HepG2 (cell line): Measurements from ENCODE around the gene PIANP. TPM values are rescaled to one million over a fixed set of nuclear protein-coding genes. Genes with fewer than 3 reads are reported as not detected.

Source experiments
- ATAC-seq: fragments of 200-7000 bp; cut with Tn5 transposase; 3 replicates; pipeline ENCODE4 v1.9.1; 2020; ENCODE audit warnings: mild to moderate bottlenecking, moderate library complexity
- BruUV-seq: library from RNA; stranded (reverse); fragments of 400-500 nt; replicated peaks from 2 replicates; lab custom pipeline; 2021; lab: Mats Ljungman, UMichigan
- CTCF ChIA-PET: fragments of 300-600 bp; formaldehyde crosslinking; extraction: SDS; loops from one replicate; lab custom pipeline; 2021; ENCODE audit warnings: low total read pairs, inconsistent platforms, low intra/inter-chr PET ratio; lab: Yijun Ruan, JAX
- POLR2A ChIA-PET: fragments of 350-600 bp; sonication (Branson Sonifier 250); formaldehyde crosslinking; loops from one replicate; lab custom pipeline; 2020; ENCODE audit warnings: antibody characterized with exemption, inconsistent platforms; lab: Yijun Ruan, JAX
- DNase-seq: peaks from one replicate; pipeline ENCODE4 v3.0.0-alpha.2; 2015; ENCODE audit warnings: low spot score
- FAIRE-seq: peaks from 3 replicates; lab custom pipeline; 2011; peaks lifted over from hg19 to GRCh38; lab: Jason Lieb, UNC
- H2AFZ ChIP-seq: one replicate; pipeline ENCODE4 v1.6.1; 2011; ENCODE audit warnings: low read length, inconsistent platforms
- H3K27ac ChIP-seq: fragments of 300-600 bp; 3 replicates; pipeline ENCODE4 v1.8.0; 2011; ENCODE audit warnings: mixed run types, mild to moderate bottlenecking, mixed read lengths, low read length, inconsistent platforms; ENCODE audit not compliant: insufficient read depth; ENCODE audit errors: extremely low read length
- H3K27me3 ChIP-seq, 2 experiments: fragments of 200-600 bp in 1 of 2; 2 replicates in 1 of 2; 3 replicates in 1 of 2; pipeline versions ENCODE4 v1.6.0 to v1.8.0; 2011; ENCODE audit warnings: low read length in 2 of 2, mild to moderate bottlenecking in 2 of 2, moderate library complexity in 2 of 2, inconsistent platforms in 1 of 2; ENCODE audit not compliant: insufficient read depth in 2 of 2, control insufficient read depth in 1 of 2
- H3K36me3 ChIP-seq, 2 experiments: fragments of 200-600 bp in 1 of 2; replicated peaks in 1 of 2; 2 replicates in 1 of 2; 3 replicates in 1 of 2; pipeline versions ENCODE4 v1.5.1 to v1.8.0; 2011; ENCODE audit warnings: low read length in 2 of 2, inconsistent platforms in 1 of 2; ENCODE audit not compliant: insufficient read depth in 2 of 2, control insufficient read depth in 1 of 2
- H3K4me1 ChIP-seq: 2 replicates; pipeline ENCODE4 v1.5.1; 2012; ENCODE audit warnings: low read length, inconsistent platforms; ENCODE audit not compliant: insufficient read depth
- H3K4me2 ChIP-seq: 2 replicates; pipeline ENCODE4 v1.6.0; 2011; ENCODE audit warnings: low read depth, low read length, inconsistent platforms
- H3K4me3 ChIP-seq, 3 experiments: fragments of 200-600 bp in 1 of 3; sonication (generic), shearing (Covaris generic) in 1 of 3; replicated peaks in 1 of 3; 2 replicates each; pipeline ENCODE4 v1.5.1; 2011 to 2016; ENCODE audit warnings: low read length in 3 of 3, inconsistent platforms in 2 of 3, low read depth in 2 of 3, mild to moderate bottlenecking in 2 of 3, control low read depth in 1 of 3, mixed read lengths in 1 of 3; ENCODE audit not compliant: insufficient read depth in 1 of 3
- H3K79me2 ChIP-seq: one replicate; pipeline ENCODE4 v1.6.1; 2011; ENCODE audit warnings: low read length, inconsistent platforms; ENCODE audit not compliant: insufficient read depth
- H3K9ac ChIP-seq: 2 replicates; pipeline ENCODE4 v1.6.0; 2011; ENCODE audit warnings: mild to moderate bottlenecking, low read depth, low read length, inconsistent platforms; ENCODE audit not compliant: insufficient read depth
- H3K9me3 ChIP-seq: 2 replicates; pipeline ENCODE4 v1.5.1; 2012; ENCODE audit warnings: mild to moderate bottlenecking, low read length
- H4K20me1 ChIP-seq: 2 replicates; pipeline ENCODE4 v1.6.0; 2011; ENCODE audit warnings: inconsistent platforms, mild to moderate bottlenecking, low read length, moderate library complexity; ENCODE audit not compliant: insufficient read depth
- ATF7 ChIP-seq, 2 experiments: fragments of 450-650 bp in 1 of 2; sonication (generic) in 1 of 2; formaldehyde crosslinking in 1 of 2; IDR thresholded peaks; 2 replicates each; pipeline versions ENCODE4 v1.4.0 to v1.6.1; 2016 to 2020; ENCODE audit warnings: antibody characterized with exemption in 1 of 2, mild to moderate bottlenecking in 1 of 2, missing genetic modification reagents in 1 of 2
- EED ChIP-seq: sonication (generic); formaldehyde crosslinking; IDR thresholded peaks from 2 replicates; pipeline ENCODE4 v1.5.0; 2020; ENCODE audit warnings: mild to moderate bottlenecking, missing genetic modification reagents
- EHMT2 ChIP-seq: fragments of 200-600 bp; sonication (generic); IDR thresholded peaks from 2 replicates; pipeline ENCODE4 v1.7.0; 2017; ENCODE audit warnings: antibody characterized with exemption, low read depth, low read length, borderline replicate concordance
- GFI1 ChIP-seq: sonication (generic); formaldehyde crosslinking; IDR thresholded peaks from 2 replicates; pipeline ENCODE4 v1.5.0; 2020; ENCODE audit warnings: missing genetic modification reagents, mild to moderate bottlenecking, borderline replicate concordance
- SAFB2 ChIP-seq: sonication (generic); formaldehyde crosslinking; IDR thresholded peaks from 2 replicates; pipeline ENCODE4 v1.5.1; 2020; ENCODE audit warnings: missing genetic modification reagents, low read depth, mild to moderate bottlenecking, borderline replicate concordance
- ZFP36L1 ChIP-seq: sonication (generic); formaldehyde crosslinking; IDR thresholded peaks from 2 replicates; pipeline ENCODE4 v1.8.0; 2022; ENCODE audit warnings: mild to moderate bottlenecking, missing genetic modification reagents, moderate library complexity
- ZFP41 ChIP-seq: sonication (generic); formaldehyde crosslinking; IDR thresholded peaks from 2 replicates; pipeline ENCODE4 v1.4.0; 2020; ENCODE audit warnings: mild to moderate bottlenecking, missing genetic modification reagents, borderline replicate concordance
- ZNF337 ChIP-seq: sonication (generic); formaldehyde crosslinking; IDR thresholded peaks from 2 replicates; pipeline ENCODE4 v1.5.1; 2020; ENCODE audit warnings: missing genetic modification reagents, low read depth, mild to moderate bottlenecking, borderline replicate concordance
- ZNF441 ChIP-seq: sonication (generic); formaldehyde crosslinking; IDR thresholded peaks from 2 replicates; pipeline ENCODE4 v1.7.0; 2021; ENCODE audit warnings: missing genetic modification reagents, borderline replicate concordance
- ZNF496 ChIP-seq: sonication (generic); formaldehyde crosslinking; IDR thresholded peaks from 2 replicates; pipeline ENCODE4 v1.8.1; 2023; ENCODE audit warnings: mild to moderate bottlenecking, moderate library complexity, missing genetic modification reagents; ENCODE audit not compliant: insufficient replicate concordance
- ZNF792 ChIP-seq: IDR thresholded peaks from 2 replicates; pipeline ENCODE4 v1.6.1; 2016
- WGBS: methylation state at CpG from one replicate; pipeline ENCODE4 v1.1.6; 2017; ENCODE audit warnings: low lambda C conversion rate; 5-methylcytosine and 5-hydroxymethylcytosine counted together
- in situ Hi-C: cut with HindIII; loops from 2 replicates; pipeline ENCODE4 v1.10.0; 2017; ENCODE audit warnings: low pct_unique_long_range_greater_than_20kb; ENCODE audit not compliant: extremely low pct_ligation_motif_present
- intact Hi-C: fragments of 100-400 bp; cut with micrococcal nuclease; formaldehyde crosslinking; loops from one replicate; pipeline ENCODE4 v1.10.0; 2022; ENCODE audit not compliant: unreplicated experiment
- polyA plus RNA-seq, 8 experiments: library from polyadenylated mRNA; depleted of rRNA in 3 of 8; stranded (reverse) in 7 of 8; unstranded in 1 of 8; fragments of >200 nt; fragmentation: Illumina TruSeq in 4 of 8; extraction: Trizol in 4 of 8; gene quantifications; 2 replicates each; pipeline versions ENCODE4 v1.2.1 to v1.2.3, GENCODE V29; 2011 to 2016; ENCODE audit warnings: low read depth in 4 of 8, missing spikeins in 1 of 8, mixed read lengths in 1 of 8; ENCODE audit not compliant: insufficient read depth in 1 of 8
- total RNA-seq, 5 experiments: library from RNA; depleted of rRNA; stranded (reverse); fragments of >200 nt; fragmentation: Illumina TruSeq; extraction: Trizol; gene quantifications; 2 replicates each; pipeline ENCODE4 v1.2.3, GENCODE V29; 2016; ENCODE audit warnings: low read depth in 1 of 5
- TF ChIP-seq, protein P1 (sequence below): sonication (generic); formaldehyde crosslinking; IDR thresholded peaks from 2 replicates; pipeline ENCODE4 v1.8.0; 2022; ENCODE audit warnings: low read depth, missing genetic modification reagents
- TF ChIP-seq, protein P2 (sequence below): sonication (generic); formaldehyde crosslinking; IDR thresholded peaks from 2 replicates; pipeline ENCODE4 v1.4.0; 2020; ENCODE audit warnings: missing genetic modification reagents
- TF ChIP-seq, protein P3 (sequence below): sonication (generic); formaldehyde crosslinking; IDR thresholded peaks from 2 replicates; pipeline ENCODE4 v1.8.0; 2022; ENCODE audit warnings: missing genetic modification reagents, low read depth, mild to moderate bottlenecking, borderline replicate concordance
- TF ChIP-seq, protein P4 (sequence below): sonication (generic); formaldehyde crosslinking; IDR thresholded peaks from 2 replicates; pipeline ENCODE4 v1.8.1; 2023; ENCODE audit warnings: mild to moderate bottlenecking, missing genetic modification reagents

PIANP gene
- total and polyA plus RNA-seq, 2 of the 13 experiments (the other 11 are each of a cell fraction or from before 2014, with no cell fraction given) = not detected

DNA sequence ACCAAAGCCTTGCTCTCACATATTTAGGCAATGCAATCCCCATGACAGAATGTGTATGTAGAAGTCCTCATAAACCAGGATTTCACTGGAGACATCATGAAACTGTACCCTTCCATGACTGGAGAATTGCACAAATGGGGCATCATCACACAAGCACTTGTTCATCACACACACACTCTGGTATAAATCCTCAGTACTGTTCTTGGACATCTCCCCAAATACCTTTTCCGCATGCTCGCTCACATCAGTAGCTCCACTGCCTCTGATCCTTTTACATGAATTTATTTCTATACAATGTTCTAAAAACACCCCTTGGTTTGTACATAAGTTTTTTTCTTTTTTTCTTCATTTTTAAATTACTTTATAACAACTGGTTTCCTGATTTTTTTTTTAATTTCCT lies 34.4 kb downstream of the PIANP start:
- H3K4me1 ChIP-seq = peaks cover 18% of the 10 kb centered on the region
- in situ Hi-C loops = no loop called here
- no peak overlapping the region for H3K4me2 ChIP-seq
- no peak overlapping the region for H2AFZ ChIP-seq
- no peak overlapping the region for H3K27ac ChIP-seq
- no TSS peak for BruUV-seq
- POLR2A ChIA-PET = interaction anchor here (2.9 to 3.4 kb wide), 2 partner anchors 23 to 58 kb away, joined by 10 to 19 read pairs; partner anchors contain the start of genes COPS7A and ZNF384
- H3K36me3 ChIP-seq = peaks cover 11 to 43% of the 10 kb centered on the region in 2 experiments
- WGBS = 93% methylated on average over 2 of the region's 2 CpGs
- H3K27me3 ChIP-seq = no peaks in the 10 kb centered on the region; a peak in 1 of 5 replicates
- H3K9ac ChIP-seq = no peak overlapping the region
- H4K20me1 ChIP-seq = no peaks in the 10 kb centered on the region
- no peaks in the 10 kb centered on the region for H3K9me3 ChIP-seq
- ATAC-seq (no peak), DNase-seq (no peak), FAIRE-seq (no peak)
- CTCF ChIA-PET = interaction anchor here (1.9 kb wide), 1 partner anchor 159 kb away, joined by 5 read pairs; no protein-coding TSS in a partner anchor
- H3K4me3 ChIP-seq = no peak overlapping the region
- intact Hi-C loops = no loop called here
- peaks cover 7% of the 10 kb centered on the region for H3K79me2 ChIP-seq
- TF ChIP-seq ZFP41 (CRISPR knock-in tag) = no peak
- no peak for TF ChIP-seq ATF7 (IDR thresholded peaks at IDR 0.05)
- TF ChIP-seq ATF7 (CRISPR knock-in tag; IDR thresholded peaks at IDR 0.05) = no peak
- TF ChIP-seq ZNF441 = no peak
- TF ChIP-seq, protein P1, sequence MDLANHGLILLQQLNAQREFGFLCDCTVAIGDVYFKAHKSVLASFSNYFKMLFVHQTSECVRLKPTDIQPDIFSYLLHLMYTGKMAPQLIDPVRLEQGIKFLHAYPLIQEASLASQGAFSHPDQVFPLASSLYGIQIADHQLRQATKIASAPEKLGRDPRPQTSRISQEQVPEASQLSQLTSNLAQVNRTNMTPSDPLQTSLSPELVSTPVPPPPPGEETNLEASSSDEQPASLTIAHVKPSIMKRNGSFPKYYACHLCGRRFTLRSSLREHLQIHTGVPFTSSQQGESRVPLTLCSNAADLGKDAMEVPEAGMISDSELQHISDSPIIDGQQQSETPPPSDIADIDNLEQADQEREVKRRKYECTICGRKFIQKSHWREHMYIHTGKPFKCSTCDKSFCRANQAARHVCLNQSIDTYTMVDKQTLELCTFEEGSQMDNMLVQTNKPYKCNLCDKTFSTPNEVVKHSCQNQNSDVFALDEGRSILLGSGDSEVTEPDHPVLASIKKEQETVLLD (CRISPR knock-in tag) = no peak
- no peak for TF ChIP-seq EHMT2
- TF ChIP-seq, protein P2, sequence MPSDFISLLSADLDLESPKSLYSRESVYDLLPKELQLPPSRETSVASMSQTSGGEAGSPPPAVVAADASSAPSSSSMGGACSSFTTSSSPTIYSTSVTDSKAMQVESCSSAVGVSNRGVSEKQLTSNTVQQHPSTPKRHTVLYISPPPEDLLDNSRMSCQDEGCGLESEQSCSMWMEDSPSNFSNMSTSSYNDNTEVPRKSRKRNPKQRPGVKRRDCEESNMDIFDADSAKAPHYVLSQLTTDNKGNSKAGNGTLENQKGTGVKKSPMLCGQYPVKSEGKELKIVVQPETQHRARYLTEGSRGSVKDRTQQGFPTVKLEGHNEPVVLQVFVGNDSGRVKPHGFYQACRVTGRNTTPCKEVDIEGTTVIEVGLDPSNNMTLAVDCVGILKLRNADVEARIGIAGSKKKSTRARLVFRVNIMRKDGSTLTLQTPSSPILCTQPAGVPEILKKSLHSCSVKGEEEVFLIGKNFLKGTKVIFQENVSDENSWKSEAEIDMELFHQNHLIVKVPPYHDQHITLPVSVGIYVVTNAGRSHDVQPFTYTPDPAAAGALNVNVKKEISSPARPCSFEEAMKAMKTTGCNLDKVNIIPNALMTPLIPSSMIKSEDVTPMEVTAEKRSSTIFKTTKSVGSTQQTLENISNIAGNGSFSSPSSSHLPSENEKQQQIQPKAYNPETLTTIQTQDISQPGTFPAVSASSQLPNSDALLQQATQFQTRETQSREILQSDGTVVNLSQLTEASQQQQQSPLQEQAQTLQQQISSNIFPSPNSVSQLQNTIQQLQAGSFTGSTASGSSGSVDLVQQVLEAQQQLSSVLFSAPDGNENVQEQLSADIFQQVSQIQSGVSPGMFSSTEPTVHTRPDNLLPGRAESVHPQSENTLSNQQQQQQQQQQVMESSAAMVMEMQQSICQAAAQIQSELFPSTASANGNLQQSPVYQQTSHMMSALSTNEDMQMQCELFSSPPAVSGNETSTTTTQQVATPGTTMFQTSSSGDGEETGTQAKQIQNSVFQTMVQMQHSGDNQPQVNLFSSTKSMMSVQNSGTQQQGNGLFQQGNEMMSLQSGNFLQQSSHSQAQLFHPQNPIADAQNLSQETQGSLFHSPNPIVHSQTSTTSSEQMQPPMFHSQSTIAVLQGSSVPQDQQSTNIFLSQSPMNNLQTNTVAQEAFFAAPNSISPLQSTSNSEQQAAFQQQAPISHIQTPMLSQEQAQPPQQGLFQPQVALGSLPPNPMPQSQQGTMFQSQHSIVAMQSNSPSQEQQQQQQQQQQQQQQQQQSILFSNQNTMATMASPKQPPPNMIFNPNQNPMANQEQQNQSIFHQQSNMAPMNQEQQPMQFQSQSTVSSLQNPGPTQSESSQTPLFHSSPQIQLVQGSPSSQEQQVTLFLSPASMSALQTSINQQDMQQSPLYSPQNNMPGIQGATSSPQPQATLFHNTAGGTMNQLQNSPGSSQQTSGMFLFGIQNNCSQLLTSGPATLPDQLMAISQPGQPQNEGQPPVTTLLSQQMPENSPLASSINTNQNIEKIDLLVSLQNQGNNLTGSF (CRISPR knock-in tag) = no peak
- no peak for TF ChIP-seq ZFP36L1 (CRISPR knock-in tag)
- TF ChIP-seq ZNF337 (CRISPR knock-in tag) = no peak
- TF ChIP-seq, protein P3, sequence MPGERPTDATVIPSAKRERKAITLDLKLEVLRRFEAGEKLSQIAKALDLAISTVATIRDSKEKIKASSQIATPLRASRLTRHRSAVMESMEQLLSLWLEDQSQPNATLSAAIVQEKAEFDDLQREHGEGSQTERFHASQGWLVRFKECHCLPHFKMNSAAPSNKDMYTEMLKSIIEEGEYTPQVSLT (CRISPR knock-in tag) = no peak
- no peak for TF ChIP-seq SAFB2 (CRISPR knock-in tag)
- TF ChIP-seq, protein P4, sequence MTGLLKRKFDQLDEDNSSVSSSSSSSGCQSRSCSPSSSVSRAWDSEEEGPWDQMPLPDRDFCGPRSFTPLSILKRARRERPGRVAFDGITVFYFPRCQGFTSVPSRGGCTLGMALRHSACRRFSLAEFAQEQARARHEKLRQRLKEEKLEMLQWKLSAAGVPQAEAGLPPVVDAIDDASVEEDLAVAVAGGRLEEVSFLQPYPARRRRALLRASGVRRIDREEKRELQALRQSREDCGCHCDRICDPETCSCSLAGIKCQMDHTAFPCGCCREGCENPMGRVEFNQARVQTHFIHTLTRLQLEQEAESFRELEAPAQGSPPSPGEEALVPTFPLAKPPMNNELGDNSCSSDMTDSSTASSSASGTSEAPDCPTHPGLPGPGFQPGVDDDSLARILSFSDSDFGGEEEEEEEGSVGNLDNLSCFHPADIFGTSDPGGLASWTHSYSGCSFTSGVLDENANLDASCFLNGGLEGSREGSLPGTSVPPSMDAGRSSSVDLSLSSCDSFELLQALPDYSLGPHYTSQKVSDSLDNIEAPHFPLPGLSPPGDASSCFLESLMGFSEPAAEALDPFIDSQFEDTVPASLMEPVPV (CRISPR knock-in tag) = no peak
- TF ChIP-seq ZNF792 (CRISPR knock-in tag) = no peak
- no peak for TF ChIP-seq GFI1 (CRISPR knock-in tag)
- no peak for TF ChIP-seq ZNF496 (CRISPR knock-in tag)
- no peak for TF ChIP-seq EED (CRISPR knock-in tag)
